Spleen (tissue), 7 donors: ENCODE measurements around the gene SMAD6.

Source experiments
- CTCF ChIP-seq, 11 experiments: fragments of 200-600 bp in 7 of 11; fragments of 450-650 bp in 4 of 11; sonication (generic) in 4 of 11; IDR thresholded peaks in 8 of 11; conservative IDR thresholded peaks in 3 of 11; 1 replicate in 7 of 11; 2 replicates in 4 of 11; pipeline versions ENCODE4 v1.4.0 to v1.8.0; 2016 to 2021; ENCODE audit warnings: antibody characterized with exemption in 11 of 11, inconsistent platforms in 4 of 11, mild to moderate bottlenecking in 1 of 11
- POLR2A ChIP-seq, 3 donors: fragments of 450-650 bp; IDR thresholded peaks; one replicate each; pipeline ENCODE4 v1.5.1; 2017; ENCODE audit warnings: antibody characterized with exemption in 3 of 3, mild to moderate bottlenecking in 1 of 3
- POLR2AphosphoS5 ChIP-seq, 3 donors: sonication (generic); formaldehyde crosslinking; IDR thresholded peaks; one replicate each; pipeline ENCODE4 v1.5.1; 2017; ENCODE audit warnings: antibody characterized with exemption in 3 of 3
- donor health status: DM: no; HTN: no; CAD: no; lungs with moderate emphysema.
- donor health status: DM: no; HTN: no; CAD: no.
- donor health status: DM: no; HTN: no; CAD: no.

GRCh38 chr15:66684136-66684681 is 17.8 kb upstream of the SMAD6 start:
- no peak for TF ChIP-seq CTCF (IDR thresholded peaks at IDR 0.05 in 8 of 11, conservative IDR thresholded peaks at IDR 0.05 in 3 of 11)
- TF ChIP-seq POLR2A (IDR thresholded peaks at IDR 0.05) = no peak
- TF ChIP-seq POLR2AphosphoS5 (IDR thresholded peaks at IDR 0.05) = no peak
